ENCODE results near the gene ETNK1.
"Not testable (repeated sequence)": the region's sequence is repeated elsewhere in the genome, so short reads cannot be mapped to it uniquely, and the experiment has no call there.

ETNK1 gene

GRCh38 chr12:22624870-22625761 lies at the start of gene ETNK1:
TSS of gene ETNK1 (plus strand) at chr12:22625171. CDS start at chr12:22625431, 260 bp downstream.
- DNase-seq = peak; percentile 67

GRCh38 chr12:22576065-22576464 lies 48.9 kb upstream of the ETNK1 start:
- DNase-seq = no peak

GRCh38 chr12:22576473-22576872 lies 48.5 kb upstream of the ETNK1 start:
- no peak for DNase-seq

- DNase-seq = no peak
Measured at GRCh38 chr12:22577667-22578066, 47.3 kb upstream of the ETNK1 start.

GRCh38 chr12:22578328-22578727 lies 46.6 kb upstream of the ETNK1 start:
- no peak for DNase-seq

GRCh38 chr12:22588817-22589216 lies 36.2 kb upstream of the ETNK1 start:
- DNase-seq = no peak

GRCh38 chr12:22593864-22594263 lies 31.1 kb upstream of the ETNK1 start:
- no peak for DNase-seq

GRCh38 chr12:22597539-22597938 lies 27.4 kb upstream of the ETNK1 start:
- DNase-seq = not testable (repeated sequence)

GRCh38 chr12:22598141-22598762 lies 26.7 kb upstream of the ETNK1 start:
- DNase-seq = no peak

- no peak for DNase-seq
Measured at GRCh38 chr12:22598763-22599161, 26.2 kb upstream of the ETNK1 start.

- no peak for DNase-seq
Measured at GRCh38 chr12:22600181-22600580, 24.8 kb upstream of the ETNK1 start.

- no peak for DNase-seq
Measured at GRCh38 chr12:22609501-22609900, 15.5 kb upstream of the ETNK1 start.

GRCh38 chr12:22610131-22610530 lies 14.8 kb upstream of the ETNK1 start:
- DNase-seq = no peak

GRCh38 chr12:22612822-22613221 lies 12.1 kb upstream of the ETNK1 start:
- DNase-seq = not testable (repeated sequence)

GRCh38 chr12:22615963-22616501 lies 8.9 kb upstream of the ETNK1 start:
- no peak for DNase-seq

GRCh38 chr12:22617630-22618029 lies 7.3 kb upstream of the ETNK1 start:
- DNase-seq = no peak

- no peak for DNase-seq
Measured at GRCh38 chr12:22624548-22624869, 462 bp upstream of the ETNK1 start.

- no peak for DNase-seq
Measured at GRCh38 chr12:22625762-22626294, 857 bp downstream of the ETNK1 start.

- no peak for DNase-seq
Measured at GRCh38 chr12:22626406-22626805, 1.4 kb downstream of the ETNK1 start.

- DNase-seq = no peak
Measured at GRCh38 chr12:22627371-22627770, 2.4 kb downstream of the ETNK1 start.

GRCh38 chr12:22628228-22628627 lies 3.3 kb downstream of the ETNK1 start:
- DNase-seq = no peak

- DNase-seq = no peak
Measured at GRCh38 chr12:22631863-22632463, 7.0 kb downstream of the ETNK1 start.

GRCh38 chr12:22634883-22635282 lies 9.9 kb downstream of the ETNK1 start:
- no peak for DNase-seq

GRCh38 chr12:22635812-22636211 lies 10.8 kb downstream of the ETNK1 start:
- no peak for DNase-seq
